GM12872 (cell line): ENCODE data around the gene TSHZ1.

Experiments
- CTCF ChIP-seq: IDR thresholded peaks from 3 replicates; pipeline ENCODE4 v1.5.1; 2011; ENCODE audit warnings: low read depth, mild to moderate bottlenecking, low read length, moderate library complexity; ENCODE audit not compliant: insufficient read depth

Gene TSHZ1

GRCh38 chr18:75248426-75249174 lies 38.0 kb downstream of the TSHZ1 start:
- TF ChIP-seq CTCF, result no peak

- TF ChIP-seq CTCF, result no peak
These were observed 38.5 kb downstream of the TSHZ1 start for GRCh38 chr18:75249175-75249518.

- no peak for TF ChIP-seq CTCF
These were observed 39.3 kb downstream of the TSHZ1 start for GRCh38 chr18:75249672-75250470.

GRCh38 chr18:75250471-75250821 lies 39.8 kb downstream of the TSHZ1 start:
- TF ChIP-seq CTCF, result no peak

- TF ChIP-seq CTCF, result no peak
These were observed 40.9 kb downstream of the TSHZ1 start for GRCh38 chr18:75251466-75251865.

GRCh38 chr18:75252136-75252535 lies 41.5 kb downstream of the TSHZ1 start:
- no peak for TF ChIP-seq CTCF

GRCh38 chr18:75253043-75253442 lies 42.4 kb downstream of the TSHZ1 start:
- TF ChIP-seq CTCF, result no peak
